NCI-H2196 treated with DMSO at 0.1 percent for 48 hours (cell line): ENCODE data around the gene ARVCF.

ENCODE experiments used
- DNase-seq: peaks from one replicate; lab custom pipeline; 2025; ENCODE audit not compliant: unreplicated experiment; lab: John Stamatoyannopoulos, UW

Gene ARVCF

GRCh38 chr22:20054034-20054427 is 37.4 kb upstream of the ARVCF start:
- DNase-seq = no peak

DNA sequence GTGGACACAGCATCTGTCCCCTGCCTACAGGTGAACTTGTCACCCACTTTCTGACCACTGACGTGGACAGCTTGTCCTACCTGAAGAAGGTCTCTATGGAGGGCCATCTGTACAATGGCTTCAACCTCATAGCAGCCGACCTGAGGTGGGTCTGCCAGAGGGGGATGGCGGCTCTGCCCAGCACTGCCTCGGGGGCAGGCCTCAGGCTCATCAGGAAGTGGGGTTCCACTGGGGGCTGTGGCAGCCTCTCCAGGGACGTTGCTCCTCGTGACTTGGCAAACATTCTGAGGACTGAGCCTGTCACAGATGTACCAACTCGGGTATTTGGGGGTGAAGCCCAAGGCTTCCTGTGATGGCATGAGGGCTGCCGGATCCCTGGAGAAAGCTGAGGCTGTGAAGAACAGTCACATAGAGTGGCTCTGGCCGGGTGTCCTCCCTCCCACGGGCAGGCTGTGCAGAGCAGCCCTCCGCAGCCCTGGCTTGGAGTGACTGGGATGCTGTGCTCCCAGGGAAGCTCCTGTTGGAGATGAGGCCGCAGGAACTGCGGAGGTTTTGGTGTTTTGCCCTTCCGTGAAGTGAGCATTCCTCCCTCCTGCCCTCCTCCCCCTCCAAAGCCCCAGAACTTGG is 36.9 kb upstream of the ARVCF start:
- no peak for DNase-seq

DNA sequence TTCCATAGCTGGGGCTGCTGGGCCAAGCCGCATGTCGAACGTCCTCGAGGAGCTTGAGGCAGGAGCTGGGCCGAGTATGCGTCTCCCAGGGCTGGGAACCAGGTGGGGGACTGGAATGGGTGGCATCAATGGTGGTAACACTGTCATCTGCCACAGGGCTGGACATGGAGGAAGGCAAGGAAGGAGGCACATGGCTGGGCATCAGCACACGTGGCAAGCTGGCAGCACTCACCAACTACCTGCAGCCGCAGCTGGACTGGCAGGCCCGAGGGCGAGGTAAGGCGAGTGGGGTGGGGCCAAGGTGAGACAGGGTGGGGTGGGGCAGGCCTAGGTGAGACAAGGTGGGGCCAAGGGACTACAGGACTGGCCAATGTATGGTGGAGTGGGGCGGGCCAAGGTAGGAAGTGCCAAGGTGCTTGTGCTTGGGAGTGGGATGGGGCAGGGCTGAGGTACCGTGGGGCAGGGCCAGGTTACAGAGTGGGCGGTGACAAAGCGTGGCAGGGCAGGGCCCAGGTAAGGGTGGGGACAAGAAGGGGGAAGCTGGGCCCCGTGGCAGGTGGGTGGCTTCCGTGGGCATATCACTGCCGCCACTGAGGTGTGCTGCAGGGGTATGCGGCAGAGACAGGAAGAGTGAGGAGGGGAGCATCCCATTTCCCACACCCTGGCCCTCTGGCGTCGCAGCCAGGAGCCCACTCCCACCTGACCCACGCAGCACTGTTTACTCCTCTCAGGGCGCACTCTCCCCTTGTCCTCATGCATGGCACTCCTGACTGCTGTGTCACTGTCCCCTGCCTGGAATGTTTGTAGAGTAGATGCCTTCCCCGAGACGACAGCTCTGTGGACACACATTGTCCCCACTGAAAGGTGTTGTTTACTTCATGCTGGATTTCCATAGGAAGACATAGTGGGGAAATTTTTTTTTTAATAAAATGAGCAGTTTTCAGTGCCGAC is 36.0 kb upstream of the ARVCF start:
- no peak for DNase-seq

DNA sequence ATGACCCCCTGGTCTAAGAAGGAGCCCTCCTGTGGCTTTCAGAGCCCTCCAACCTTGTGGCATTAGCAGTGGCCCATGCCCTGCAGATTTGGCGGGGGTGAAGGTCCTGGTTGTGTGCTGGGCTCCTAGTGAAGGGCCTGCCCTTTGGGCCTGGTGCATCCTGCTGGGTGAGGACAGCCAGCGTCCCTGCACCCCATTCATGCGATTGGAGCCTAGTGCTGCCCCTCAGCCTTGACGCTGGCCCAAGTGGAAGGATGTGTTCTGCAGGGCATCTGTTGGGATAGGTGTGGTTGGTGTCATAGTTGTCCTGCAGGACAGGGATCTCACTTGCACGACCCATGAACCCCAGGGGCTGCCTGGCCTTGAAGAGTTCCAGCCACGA is 35.3 kb upstream of the ARVCF start:
- DNase-seq = no peak

DNA sequence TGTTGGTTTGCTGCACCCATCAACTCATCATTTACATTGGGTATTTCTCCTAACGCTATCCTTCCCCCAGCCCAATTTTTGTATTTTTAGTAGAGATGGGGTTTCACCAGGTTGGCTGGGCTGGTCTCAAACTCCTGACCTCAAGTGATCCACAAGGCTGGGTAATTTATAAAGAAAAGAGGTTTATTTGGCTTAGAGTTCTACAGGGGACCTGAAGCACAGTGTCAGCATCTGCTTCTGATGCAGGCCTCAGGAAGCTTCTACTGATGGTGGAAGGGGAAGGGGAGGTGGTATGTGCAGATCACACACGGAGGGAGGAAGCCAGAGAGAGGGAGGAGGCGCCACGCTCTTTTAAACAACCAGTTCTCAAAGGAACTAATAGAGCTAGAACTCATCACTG is 30.1 kb upstream of the ARVCF start:
- DNase-seq = no peak

DNA sequence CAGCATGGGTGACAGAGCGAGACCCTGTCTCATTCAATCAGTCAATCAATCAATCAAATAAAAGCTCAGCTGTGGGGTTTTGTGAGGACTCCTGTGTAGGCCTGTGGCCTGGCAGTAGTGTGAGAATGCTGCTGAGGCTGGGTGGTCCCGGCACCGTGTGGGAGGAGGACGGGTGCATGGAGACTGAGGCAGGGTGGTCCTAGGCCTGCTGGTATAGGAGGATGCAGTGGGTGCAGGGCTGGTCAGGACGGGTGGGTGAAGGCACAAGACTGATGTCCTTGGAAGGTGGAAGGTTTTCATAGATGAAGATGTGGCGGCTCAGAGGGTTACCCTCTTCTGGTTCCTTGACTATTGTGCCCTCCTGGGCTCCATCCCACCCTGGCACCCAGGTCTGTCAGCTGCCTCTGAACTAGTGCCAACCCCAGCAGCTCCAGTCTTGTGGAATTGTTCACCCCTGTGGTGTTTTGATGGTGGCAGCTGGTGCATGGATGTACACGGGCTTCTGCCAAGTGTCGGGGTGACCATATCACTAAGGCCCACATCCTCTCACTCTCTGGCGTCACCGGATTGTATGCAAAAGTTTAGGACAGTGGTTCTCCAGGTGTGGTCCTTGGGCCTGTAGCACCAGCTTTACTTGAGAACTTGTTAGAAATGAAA is 28.0 kb upstream of the ARVCF start:
- DNase-seq = no peak

DNA sequence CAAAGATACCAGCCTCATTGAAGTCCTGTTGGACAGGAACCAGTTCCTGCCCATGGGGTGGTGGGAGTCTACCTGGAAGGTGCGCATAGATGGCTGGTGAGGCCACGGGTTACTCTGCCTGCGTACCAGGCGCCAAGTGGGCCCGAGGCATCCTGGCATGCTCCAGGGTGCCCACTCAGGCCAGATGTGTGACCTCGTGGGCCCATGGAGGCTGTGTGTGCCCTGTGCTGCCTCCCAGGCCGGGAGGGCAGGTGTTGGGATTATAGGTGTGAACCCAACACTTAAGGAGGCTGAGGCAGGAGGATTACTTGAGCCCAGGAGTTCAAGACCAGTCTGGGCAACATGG is 27.3 kb upstream of the ARVCF start:
- no peak for DNase-seq

GRCh38 chr22:20043057-20043996 is 26.7 kb upstream of the ARVCF start:
- DNase-seq = no peak

GRCh38 chr22:20040327-20041200 is 23.9 kb upstream of the ARVCF start:
- DNase-seq = no peak

GRCh38 chr22:20039683-20040325 is 23.2 kb upstream of the ARVCF start:
- no peak for DNase-seq

DNA sequence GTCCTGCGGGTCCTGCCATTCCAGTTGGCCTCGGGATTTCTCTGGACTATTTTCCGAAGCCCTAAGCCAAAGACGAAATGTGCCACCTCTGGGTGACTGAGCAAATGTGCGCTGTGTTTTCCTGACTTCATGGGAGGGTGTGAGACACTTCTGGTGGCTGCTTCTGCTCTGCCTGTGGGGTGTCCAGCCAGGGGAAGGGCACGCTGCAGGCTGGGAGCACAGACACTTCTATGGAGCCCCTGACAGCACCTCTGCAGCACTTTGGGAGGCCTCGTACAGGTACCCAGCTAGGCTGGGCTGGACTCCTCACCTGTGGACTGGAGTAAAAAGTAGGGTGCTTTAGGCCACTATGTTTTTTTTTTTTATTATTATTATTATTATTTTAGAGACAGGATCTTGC is 22.0 kb upstream of the ARVCF start:
- no peak for DNase-seq

GRCh38 chr22:20037419-20037818 is 20.8 kb upstream of the ARVCF start:
- DNase-seq = no peak

GRCh38 chr22:20036535-20037392 is 20.1 kb upstream of the ARVCF start:
- no peak for DNase-seq

DNA sequence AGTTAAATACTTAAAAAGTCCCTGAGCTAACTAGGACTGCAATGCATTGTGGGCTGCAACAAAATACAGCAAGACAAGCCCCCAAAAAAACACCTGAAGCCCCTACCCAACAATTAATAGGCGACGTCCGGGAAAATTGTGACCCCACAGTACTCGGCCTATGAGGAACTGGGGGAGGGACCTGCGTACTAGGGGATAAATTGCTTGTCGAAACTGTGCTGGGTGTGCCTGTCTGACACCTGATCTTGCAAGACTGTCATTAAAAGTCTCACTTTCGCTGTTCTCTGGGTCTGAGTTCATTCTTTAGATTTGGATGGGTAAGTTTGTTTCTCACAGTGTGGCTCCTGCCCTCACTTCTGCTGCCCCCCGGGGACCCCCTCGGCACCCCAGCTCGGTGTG is 19.5 kb upstream of the ARVCF start:
- no peak for DNase-seq

DNA sequence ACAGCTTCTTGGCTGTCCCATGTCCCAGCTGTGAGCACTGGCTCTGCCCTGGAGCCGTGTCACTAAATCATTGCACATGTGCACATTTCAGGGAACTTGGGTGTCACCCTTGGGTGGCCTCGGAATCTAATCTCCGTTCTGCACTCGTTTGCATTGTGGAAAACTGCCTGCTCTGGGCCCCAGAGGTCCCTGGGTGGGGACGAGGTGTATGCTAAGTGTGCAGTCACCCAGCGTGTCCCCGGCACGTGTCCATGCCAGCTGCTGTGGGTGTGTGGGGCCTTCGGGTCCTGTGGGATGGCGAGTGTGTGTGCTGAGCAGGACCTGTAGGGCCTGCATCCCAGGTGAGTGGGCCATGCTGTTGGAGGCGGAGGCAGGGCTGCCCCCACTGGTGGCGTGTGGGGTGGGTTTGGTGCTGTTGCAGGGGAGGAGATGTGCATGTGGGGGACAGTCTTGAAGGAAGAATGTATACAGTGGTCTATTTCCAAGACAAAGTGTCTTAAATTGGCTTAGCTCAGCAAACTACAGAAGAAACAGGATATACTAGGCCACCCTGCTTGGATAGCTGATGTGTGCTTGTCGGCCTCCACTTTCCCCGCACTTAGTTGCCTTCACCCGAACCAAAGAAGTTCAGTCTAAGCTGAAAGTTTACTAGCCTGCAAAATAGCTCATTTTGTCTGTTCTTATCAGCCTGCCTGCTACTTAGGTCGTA is 18.9 kb upstream of the ARVCF start:
- DNase-seq = no peak

DNA sequence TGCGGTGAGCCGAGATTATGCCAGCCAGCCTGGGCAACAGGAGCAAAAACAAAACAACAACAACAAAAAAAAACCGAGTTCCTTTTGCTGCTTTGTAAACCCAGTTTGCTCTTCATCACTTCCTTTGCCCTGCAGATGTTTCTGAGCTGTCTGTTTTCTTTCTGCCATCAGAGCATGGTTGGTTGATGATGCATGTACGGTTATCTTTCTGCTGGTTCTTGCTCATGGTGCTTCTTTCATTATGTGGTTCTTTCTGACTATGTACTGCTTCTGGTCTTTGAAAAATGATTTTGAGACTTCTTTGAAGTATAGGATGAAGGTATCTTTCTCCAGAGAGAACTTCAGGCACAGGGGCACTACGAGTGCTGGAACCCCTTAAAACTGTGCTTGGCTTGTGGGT is 17.5 kb upstream of the ARVCF start:
- no peak for DNase-seq

GRCh38 chr22:20033045-20033706 is 16.6 kb upstream of the ARVCF start:
- no peak for DNase-seq
